Lower leg skin (tissue), 3 donors: ENCODE measurements around the gene MEGF6.

Experiments
- CTCF ChIP-seq, 3 donors: fragments of 450-650 bp; IDR thresholded peaks; one replicate each; pipeline ENCODE4 v1.5.1; 2016; ENCODE audit warnings: antibody characterized with exemption in 3 of 3, mild to moderate bottlenecking in 3 of 3, moderate library complexity in 2 of 3
- POLR2A ChIP-seq, 2 donors: fragments of 450-650 bp; IDR thresholded peaks; one replicate each; pipeline ENCODE4 v1.6.1; 2016 to 2017; ENCODE audit warnings: antibody characterized with exemption in 2 of 2, mild to moderate bottlenecking in 1 of 2, moderate library complexity in 1 of 2

- no peak for TF ChIP-seq CTCF (IDR thresholded peaks at IDR 0.05)
- TF ChIP-seq POLR2A (IDR thresholded peaks at IDR 0.05) = no peak
These were observed 79.4 kb downstream of the MEGF6 start for GRCh38 chr1:3531928-3532327.
